Tibial nerve (tissue), 4 donors: ENCODE data around the gene CAPZA3. TPM values are rescaled to one million over a fixed set of nuclear protein-coding genes. Genes with fewer than 3 reads are reported as not detected.

Experiments
- DNase-seq, 2 donors: peaks; one replicate each; pipeline ENCODE4 v3.0.0-alpha.2; 2019; ENCODE audit warnings: low spot score in 2 of 2
- H3K27ac ChIP-seq, 4 donors: fragments of 200-600 bp; sonication (generic) in 3 of 4; one replicate each; pipeline ENCODE4 v1.5.1; 2017 to 2019; ENCODE audit warnings: mild to moderate bottlenecking in 1 of 4
- H3K27me3 ChIP-seq, 2 donors: fragments of 200-600 bp; sonication (generic) in 1 of 2; one replicate each; pipeline versions ENCODE4 v1.5.1 to v1.6.0; 2017 to 2019
- H3K36me3 ChIP-seq, 3 donors: fragments of 200-600 bp; sonication (generic); one replicate each; pipeline ENCODE4 v1.5.1; 2018 to 2019
- H3K4me1 ChIP-seq, 4 donors: fragments of 200-600 bp; sonication (generic) in 3 of 4; one replicate each; pipeline ENCODE4 v1.5.1; 2017 to 2019
- H3K4me3 ChIP-seq, 4 donors: fragments of 200-600 bp; sonication (generic) in 3 of 4; one replicate each; pipeline ENCODE4 v1.5.1; 2017 to 2019; ENCODE audit warnings: mild to moderate bottlenecking in 1 of 4, moderate library complexity in 1 of 4
- H3K9me3 ChIP-seq, 4 donors: fragments of 200-600 bp; sonication (generic) in 3 of 4; one replicate each; pipeline ENCODE4 v1.5.1; 2017 to 2019
- CTCF ChIP-seq, 5 experiments: fragments of 200-600 bp in 3 of 5; fragments of 450-650 bp in 2 of 5; sonication (generic) in 3 of 5; IDR thresholded peaks; one replicate each; pipeline ENCODE4 v1.5.1; 2016 to 2019; ENCODE audit warnings: antibody characterized with exemption in 5 of 5, mild to moderate bottlenecking in 3 of 5, moderate library complexity in 2 of 5
- EP300 ChIP-seq, 2 donors: sonication (generic); formaldehyde crosslinking; IDR thresholded peaks; one replicate each; pipeline ENCODE4 v1.6.1; 2017; ENCODE audit warnings: antibody characterized with exemption in 2 of 2, mild to moderate bottlenecking in 1 of 2
- POLR2A ChIP-seq, 2 donors: fragments of 450-650 bp; IDR thresholded peaks; one replicate each; pipeline ENCODE4 v1.6.1; 2017; ENCODE audit warnings: antibody characterized with exemption in 2 of 2, mild to moderate bottlenecking in 2 of 2, moderate library complexity in 2 of 2
- WGBS, 2 donors: methylation state at CpG; one replicate each; pipeline ENCODE4 v1.1.5; 2018; 5-methylcytosine and 5-hydroxymethylcytosine counted together
- total RNA-seq, 4 donors: library from RNA; depleted of rRNA; stranded (reverse); fragments of >200 nt; gene quantifications; one replicate each; pipeline ENCODE4 v1.1.0, GENCODE V29; 2016

Gene CAPZA3
- total RNA-seq, 4 donors from 2014 or later, result not detected

GRCh38 chr12:18718462-18718861 lies 19.5 kb upstream of the CAPZA3 start:
- Histone ChIP-seq H3K9me3 (no peaks in the 10 kb centered on the region), H3K4me3 (no peak overlapping the region), H3K36me3 (no peaks in the 10 kb centered on the region), H3K4me1 (no peaks in the 10 kb centered on the region), H3K27ac (no peak overlapping the region), H3K27me3 (no peaks in the 10 kb centered on the region)
- TF ChIP-seq EP300 (IDR thresholded peaks at IDR 0.05) (no peak), CTCF (IDR thresholded peaks at IDR 0.05) (no peak), POLR2A (IDR thresholded peaks at IDR 0.05) (no peak)
- no peak for DNase-seq

GRCh38 chr12:18719922-18720510 lies 17.9 kb upstream of the CAPZA3 start:
- no peaks in the 10 kb centered on the region for H3K36me3 ChIP-seq
- H3K27ac ChIP-seq, result no peak overlapping the region
- no peaks in the 10 kb centered on the region for H3K9me3 ChIP-seq
- no peaks in the 10 kb centered on the region for H3K27me3 ChIP-seq
- 64 to 89% methylated on average over 3 of the region's 3 CpGs for WGBS, 2 donors
- DNase-seq, result no peak
- H3K4me1 ChIP-seq, result no peaks in the 10 kb centered on the region
- H3K4me3 ChIP-seq, result no peak overlapping the region
- TF ChIP-seq POLR2A (IDR thresholded peaks at IDR 0.05), result no peak
- TF ChIP-seq EP300 (IDR thresholded peaks at IDR 0.05), result no peak
- TF ChIP-seq CTCF (IDR thresholded peaks at IDR 0.05), result no peak

- Histone ChIP-seq H3K4me1 (no peaks in the 10 kb centered on the region), H3K9me3 (no peaks in the 10 kb centered on the region), H3K27ac (no peak overlapping the region), H3K27me3 (no peaks in the 10 kb centered on the region), H3K36me3 (no peaks in the 10 kb centered on the region), H3K4me3 (no peak overlapping the region)
- DNase-seq, result no peak
- TF ChIP-seq POLR2A (IDR thresholded peaks at IDR 0.05) (no peak), EP300 (IDR thresholded peaks at IDR 0.05) (no peak), CTCF (IDR thresholded peaks at IDR 0.05) (no peak)
Observed at GRCh38 chr12:18720690-18721089, 17.2 kb upstream of the CAPZA3 start.

- no peaks in the 10 kb centered on the region for H3K27me3 ChIP-seq
- no peak for DNase-seq
- no peak overlapping the region for H3K4me3 ChIP-seq
- no peaks in the 10 kb centered on the region for H3K4me1 ChIP-seq
- no peak for TF ChIP-seq POLR2A (IDR thresholded peaks at IDR 0.05)
- TF ChIP-seq EP300 (IDR thresholded peaks at IDR 0.05), result no peak
- no peak for TF ChIP-seq CTCF (IDR thresholded peaks at IDR 0.05)
- H3K9me3 ChIP-seq, result no peaks in the 10 kb centered on the region
- no peaks in the 10 kb centered on the region for H3K36me3 ChIP-seq
- 93 to 95% methylated on average over 1 of the region's 1 CpG for WGBS, 2 donors
- no peak overlapping the region for H3K27ac ChIP-seq
Observed at GRCh38 chr12:18721452-18721851, 16.5 kb upstream of the CAPZA3 start.

- H3K36me3 ChIP-seq, result no peaks in the 10 kb centered on the region
- H3K9me3 ChIP-seq, result no peaks in the 10 kb centered on the region
- no peaks in the 10 kb centered on the region for H3K4me1 ChIP-seq
- H3K27ac ChIP-seq, result no peak overlapping the region
- 91 to 98% methylated on average over 2 of the region's 2 CpGs for WGBS, 2 donors
- TF ChIP-seq POLR2A (IDR thresholded peaks at IDR 0.05) (no peak), CTCF (IDR thresholded peaks at IDR 0.05) (no peak), EP300 (IDR thresholded peaks at IDR 0.05) (no peak)
- H3K27me3 ChIP-seq, result no peaks in the 10 kb centered on the region
- no peak overlapping the region for H3K4me3 ChIP-seq
- no peak for DNase-seq
Observed at GRCh38 chr12:18723752-18724151, 14.2 kb upstream of the CAPZA3 start.
